OCI-LY1 (cell line): ENCODE results near the gene IRF8.

Source experiments
- H2AFZ ChIP-seq: fragments of 200-600 bp; sonication (generic), shearing (Covaris generic); 2 replicates; pipeline ENCODE4 v1.6.0; 2014; ENCODE audit warnings: antibody characterized with exemption, mild to moderate bottlenecking, low read length
- H3F3A ChIP-seq: fragments of 200-600 bp; sonication (generic), shearing (Covaris generic); 2 replicates; pipeline ENCODE4 v1.6.0; 2014; ENCODE audit warnings: mild to moderate bottlenecking, antibody characterized with exemption, low read length, moderate library complexity; ENCODE audit not compliant: insufficient read depth
- H3K27ac ChIP-seq: fragments of 200-600 bp; sonication (generic); 2 replicates; pipeline ENCODE4 v1.5.1; 2014; ENCODE audit warnings: low read length, mixed run types, mild to moderate bottlenecking, low read depth; ENCODE audit not compliant: poor library complexity, severe bottlenecking
- H3K27me3 ChIP-seq: fragments of 200-600 bp; sonication (generic); 2 replicates; pipeline ENCODE4 v1.6.0; 2014; ENCODE audit warnings: antibody characterized with exemption, mild to moderate bottlenecking, low read length, moderate library complexity; ENCODE audit not compliant: insufficient read depth
- H3K36me3 ChIP-seq: fragments of 200-600 bp; sonication (generic); 2 replicates; pipeline ENCODE4 v1.6.1; 2014; ENCODE audit warnings: mild to moderate bottlenecking, antibody characterized with exemption, low read length, moderate library complexity, mixed read lengths; ENCODE audit not compliant: insufficient read depth
- H3K4me1 ChIP-seq: fragments of 200-600 bp; sonication (generic); 2 replicates; pipeline ENCODE4 v1.5.1; 2014; ENCODE audit warnings: mild to moderate bottlenecking, low read length, moderate library complexity; ENCODE audit not compliant: insufficient read depth, severe bottlenecking
- H3K4me2 ChIP-seq: fragments of 200-600 bp; sonication (generic), shearing (Covaris generic); 2 replicates; pipeline ENCODE4 v1.6.1; 2014; ENCODE audit warnings: low read length
- H3K4me3 ChIP-seq: fragments of 200-600 bp; sonication (generic); 2 replicates; pipeline ENCODE4 v1.5.1; 2014; ENCODE audit warnings: low read length, low read depth, mild to moderate bottlenecking, mixed read lengths; ENCODE audit not compliant: poor library complexity, severe bottlenecking
- H3K79me2 ChIP-seq: fragments of 200-600 bp; shearing (Covaris generic); 2 replicates; pipeline ENCODE4 v1.6.1; 2016; ENCODE audit warnings: mixed run types, low read length, mixed read lengths; ENCODE audit not compliant: insufficient read depth
- H3K9ac ChIP-seq: fragments of 200-600 bp; sonication (generic), shearing (Covaris generic); 2 replicates; pipeline ENCODE4 v1.6.1; 2014; ENCODE audit warnings: mild to moderate bottlenecking, low read length, mixed read lengths
- H3K9me2 ChIP-seq: fragments of 200-600 bp; sonication (generic), shearing (Covaris generic); 2 replicates; pipeline ENCODE4 v1.6.1; 2014; ENCODE audit warnings: low read depth, mild to moderate bottlenecking, low read length, mixed read lengths
- H3K9me3 ChIP-seq: fragments of 200-600 bp; shearing (Covaris generic); 2 replicates; pipeline ENCODE4 v1.6.1; 2014; ENCODE audit warnings: low read length, mixed read lengths
- H4K20me1 ChIP-seq: fragments of 200-600 bp; sonication (generic), shearing (Covaris generic); 2 replicates; pipeline ENCODE4 v1.6.0; 2016; ENCODE audit warnings: mild to moderate bottlenecking, low read length; ENCODE audit not compliant: insufficient read depth
- CTCF ChIP-seq: fragments of 200-600 bp; sonication (generic), shearing (Covaris generic); IDR thresholded peaks from 2 replicates; pipeline ENCODE4 v1.5.1; 2017; ENCODE audit warnings: mild to moderate bottlenecking, antibody characterized with exemption, low read length, moderate library complexity, mixed read lengths
- EZH2 ChIP-seq: fragments of 200-600 bp; sonication (generic), shearing (Covaris generic); IDR thresholded peaks from 2 replicates; pipeline ENCODE4 v1.8.0; 2017; ENCODE audit warnings: borderline replicate concordance, mixed run types, mild to moderate bottlenecking, antibody characterized with exemption, low read length, moderate library complexity, mixed read lengths

IRF8 gene

GRCh38 chr16:85851034-85851785 is 47.8 kb upstream of the IRF8 start:
- Histone ChIP-seq H3F3A (no peaks in the 10 kb centered on the region), H3K9me2 (no peaks in the 10 kb centered on the region), H3K4me1 (no peaks in the 10 kb centered on the region), H3K9me3 (no peaks in the 10 kb centered on the region; the same call in 1 of the 2 replicates), H4K20me1 (no peaks in the 10 kb centered on the region), H3K27me3 (0 out of 2 replicates have a peak, but pooled peaks cover 5% of the 10 kb centered on the region), H3K4me2 (no peak overlapping the region), H3K36me3 (no peaks in the 10 kb centered on the region), H3K9ac (no peak overlapping the region), H2AFZ (no peak overlapping the region), H3K79me2 (no peaks in the 10 kb centered on the region), H3K4me3 (no peak overlapping the region), H3K27ac (no peak overlapping the region)
- TF ChIP-seq CTCF: no peak
- no peak for TF ChIP-seq EZH2

GRCh38 chr16:85853547-85854545 is 45.1 kb upstream of the IRF8 start:
- H3K4me3 ChIP-seq: no peak overlapping the region
- H4K20me1 ChIP-seq: no peaks in the 10 kb centered on the region
- H3K79me2 ChIP-seq: no peaks in the 10 kb centered on the region
- H3K9me3 ChIP-seq: no peaks in the 10 kb centered on the region; the same call in 1 of the 2 replicates
- H3K4me1 ChIP-seq: peaks cover 3% of the 10 kb centered on the region
- H3K9me2 ChIP-seq: no peaks in the 10 kb centered on the region
- H3K27ac ChIP-seq: no peak overlapping the region
- H3K4me2 ChIP-seq: no peak overlapping the region; the same call in 1 of the 2 replicates
- no peaks in the 10 kb centered on the region for H3K36me3 ChIP-seq
- H3K9ac ChIP-seq: no peak overlapping the region
- H3K27me3 ChIP-seq: 0 out of 2 replicates have a peak, but pooled peaks cover 5% of the 10 kb centered on the region
- TF ChIP-seq CTCF (no peak), EZH2 (no peak)
- H3F3A ChIP-seq: no peaks in the 10 kb centered on the region
- H2AFZ ChIP-seq: no peak overlapping the region

- Histone ChIP-seq H3K36me3 (no peaks in the 10 kb centered on the region), H2AFZ (no peak overlapping the region), H4K20me1 (no peaks in the 10 kb centered on the region), H3K4me2 (no peak overlapping the region), H3K9me3 (no peaks in the 10 kb centered on the region; the same call in 1 of the 2 replicates), H3K4me3 (no peak overlapping the region), H3F3A (no peaks in the 10 kb centered on the region), H3K9ac (no peak overlapping the region), H3K9me2 (no peaks in the 10 kb centered on the region), H3K27me3 (no peaks in the 10 kb centered on the region), H3K27ac (no peak overlapping the region), H3K4me1 (peaks cover 3% of the 10 kb centered on the region), H3K79me2 (no peaks in the 10 kb centered on the region)
- TF ChIP-seq EZH2: no peak
Measured at GRCh38 chr16:85854935-85855334, 44.0 kb upstream of the IRF8 start.
